ENCODE results near the gene ZNF318. TPM values are rescaled to one million over a fixed set of nuclear protein-coding genes. Genes with fewer than 3 reads are reported as not detected.
"Not testable (repeated sequence)": the region's sequence is repeated elsewhere in the genome, so short reads cannot be mapped to it uniquely, and the experiment has no call there.

The ZNF318 gene
- total RNA-seq, 1 experiment from 2014 or later, result 15.8 TPM

GRCh38 chr6:43389730-43390295, 20.4 kb upstream of the ZNF318 start:
- Mint-ChIP-seq H3K9me3 (ENCODE audit: low read depth, unreplicated experiment) (no peaks in the 10 kb centered on the region), H3K27me3 (ENCODE audit: unreplicated experiment) (peaks cover 54% of the 10 kb centered on the region), H3K36me3 (ENCODE audit: insufficient read depth, unreplicated experiment) (no peaks in the 10 kb centered on the region), H3K27ac (ENCODE audit: unreplicated experiment) (no peak overlapping the region), H3K4me3 (ENCODE audit: low read depth, unreplicated experiment) (no peak overlapping the region), H3K4me1 (ENCODE audit: low read depth, unreplicated experiment) (peaks cover 5% of the 10 kb centered on the region)
- no peak for DNase-seq
- intact Hi-C loops (cut with micrococcal nuclease; ENCODE audit: unreplicated experiment), result no loop called here
- no peak for TF ChIP-seq CTCF (IDR thresholded peaks at IDR 0.05; ENCODE audit: unreplicated experiment)
- no TSS peak for BruUV-seq (replicated peaks)
- CTCF ChIA-PET, result interaction anchor here (1.0 kb wide), 2 partner anchors 15 to 117 kb away, joined by 3 read pairs; no protein-coding TSS in a partner anchor

GRCh38 chr6:43386492-43386891, 17.0 kb upstream of the ZNF318 start:
- no TSS peak for BruUV-seq (replicated peaks)
- CTCF ChIA-PET, result interaction anchor here (0.6 to 2.1 kb wide), 13 partner anchors 8 to 392 kb away, joined by 3 to 18 read pairs (median 5); partner anchors contain the start of genes ABCC10, LRRC73 and ZNF318
- Mint-ChIP-seq H3K27ac (ENCODE audit: unreplicated experiment) (no peak overlapping the region), H3K9me3 (ENCODE audit: low read depth, unreplicated experiment) (no peaks in the 10 kb centered on the region), H3K27me3 (ENCODE audit: unreplicated experiment) (peaks cover 43% of the 10 kb centered on the region), H3K4me3 (ENCODE audit: low read depth, unreplicated experiment) (no peak overlapping the region), H3K36me3 (ENCODE audit: insufficient read depth, unreplicated experiment) (no peaks in the 10 kb centered on the region), H3K4me1 (ENCODE audit: low read depth, unreplicated experiment) (no peaks in the 10 kb centered on the region)
- TF ChIP-seq CTCF (IDR thresholded peaks at IDR 0.05; ENCODE audit: unreplicated experiment), result no peak
- DNase-seq, result no peak
- intact Hi-C loops (cut with micrococcal nuclease; ENCODE audit: unreplicated experiment), result loop anchor here (1.0 to 2.0 kb wide), 3 partner anchors 68 to 120 kb away; partner anchors contain the start of gene DLK2

GRCh38 chr6:43383021-43383667, 13.7 kb upstream of the ZNF318 start:
- TF ChIP-seq CTCF (IDR thresholded peaks at IDR 0.05; ENCODE audit: unreplicated experiment), result no peak
- no peaks in the 10 kb centered on the region for H3K36me3 Mint-ChIP-seq (ENCODE audit: insufficient read depth, unreplicated experiment)
- no peaks in the 10 kb centered on the region for H3K4me1 Mint-ChIP-seq (ENCODE audit: low read depth, unreplicated experiment)
- H3K9me3 Mint-ChIP-seq (ENCODE audit: low read depth, unreplicated experiment), result no peaks in the 10 kb centered on the region
- CTCF ChIA-PET, result interaction anchor here (0.6 to 1.4 kb wide), 2 partner anchors 11 to 124 kb away, joined by 3 to 4 read pairs; no protein-coding TSS in a partner anchor
- no peak overlapping the region for H3K27ac Mint-ChIP-seq (ENCODE audit: unreplicated experiment)
- intact Hi-C loops (cut with micrococcal nuclease; ENCODE audit: unreplicated experiment), result no loop called here
- no peak for DNase-seq
- no TSS peak for BruUV-seq (replicated peaks)
- H3K4me3 Mint-ChIP-seq (ENCODE audit: low read depth, unreplicated experiment), result no peak overlapping the region
- H3K27me3 Mint-ChIP-seq (ENCODE audit: unreplicated experiment), result peaks cover 46% of the 10 kb centered on the region

GRCh38 chr6:43380858-43381257, 11.4 kb upstream of the ZNF318 start:
- H3K36me3 Mint-ChIP-seq (ENCODE audit: insufficient read depth, unreplicated experiment); H3K9me3 Mint-ChIP-seq (ENCODE audit: low read depth, unreplicated experiment); H3K4me1 Mint-ChIP-seq (ENCODE audit: low read depth, unreplicated experiment); H3K4me3 Mint-ChIP-seq (ENCODE audit: low read depth, unreplicated experiment); DNase-seq; H3K27ac Mint-ChIP-seq (ENCODE audit: unreplicated experiment); intact Hi-C loops (cut with micrococcal nuclease; ENCODE audit: unreplicated experiment); BruUV-seq (replicated peaks): not testable (repeated sequence)
- peaks cover 46% of the 10 kb centered on the region for H3K27me3 Mint-ChIP-seq (ENCODE audit: unreplicated experiment)
- CTCF ChIA-PET, result interaction anchor here (0.7 kb wide), 1 partner anchor 489 kb away, joined by 3 read pairs; no protein-coding TSS in a partner anchor
